Pons (tissue), 1 donor: ENCODE measurements around the gene NRXN3.

Experiments used
- DNase-seq: peaks from one replicate; pipeline ENCODE4 v3.0.0-alpha.2; 2016; ENCODE audit warnings: low spot score

NRXN3 gene

DNA sequence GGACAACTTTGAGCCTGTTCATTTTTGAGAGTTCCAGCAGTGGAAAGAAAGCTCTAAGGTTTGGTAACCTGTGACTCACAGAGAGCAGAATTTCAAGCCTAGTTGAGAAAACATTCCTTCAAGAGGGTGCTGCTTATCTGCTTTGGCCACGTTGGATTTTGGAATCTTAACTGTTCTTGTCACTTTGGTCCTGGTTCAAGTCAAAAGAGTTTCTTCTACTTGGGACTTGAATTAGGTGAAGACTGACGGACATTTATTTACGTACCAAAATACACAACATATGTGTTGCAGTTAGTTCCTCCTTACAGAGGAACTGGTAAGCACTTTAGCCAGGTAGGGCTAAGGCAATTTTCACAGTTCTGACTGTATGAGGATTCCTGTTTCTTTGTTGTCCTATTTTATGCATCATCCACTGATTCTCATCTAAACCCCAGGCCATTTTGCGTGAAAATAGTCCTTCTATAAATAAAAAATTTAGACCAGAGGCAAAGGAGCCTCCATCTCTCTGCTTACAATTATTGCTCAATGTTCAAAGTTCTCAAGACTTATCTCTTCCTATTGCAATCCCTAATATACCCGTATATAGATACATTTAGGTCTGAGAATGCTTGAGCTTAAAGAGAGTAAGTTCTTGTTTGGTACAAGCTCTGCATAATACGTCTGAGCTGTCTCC is 1460.3 kb downstream of the NRXN3 start:
- no peak for DNase-seq

- DNase-seq: no peak
These were observed 1461.1 kb downstream of the NRXN3 start for GRCh38 chr14:79631276-79631675.

- peak; percentile 35 for DNase-seq
These were observed 1468.6 kb downstream of the NRXN3 start for GRCh38 chr14:79638672-79639266.

DNA sequence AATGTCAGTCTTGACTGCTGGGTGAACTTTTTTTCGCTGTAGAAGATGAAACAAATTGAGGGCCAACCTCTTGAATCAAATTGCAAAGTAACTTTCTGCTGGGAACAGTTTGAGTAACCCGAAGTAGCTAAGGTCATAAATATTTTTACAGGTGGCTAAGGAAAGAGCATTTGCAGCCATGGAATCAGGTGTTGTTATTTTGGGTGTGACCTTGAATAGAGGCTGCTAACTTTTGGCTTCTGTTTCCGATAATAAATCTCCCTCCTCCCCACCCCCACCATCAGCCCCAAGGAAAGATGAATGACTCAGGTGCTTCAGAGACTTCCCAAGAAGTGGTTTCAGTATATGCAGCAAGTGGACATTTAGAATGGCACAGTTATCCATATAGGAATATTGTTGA is 1469.4 kb downstream of the NRXN3 start:
- DNase-seq: no peak

DNA sequence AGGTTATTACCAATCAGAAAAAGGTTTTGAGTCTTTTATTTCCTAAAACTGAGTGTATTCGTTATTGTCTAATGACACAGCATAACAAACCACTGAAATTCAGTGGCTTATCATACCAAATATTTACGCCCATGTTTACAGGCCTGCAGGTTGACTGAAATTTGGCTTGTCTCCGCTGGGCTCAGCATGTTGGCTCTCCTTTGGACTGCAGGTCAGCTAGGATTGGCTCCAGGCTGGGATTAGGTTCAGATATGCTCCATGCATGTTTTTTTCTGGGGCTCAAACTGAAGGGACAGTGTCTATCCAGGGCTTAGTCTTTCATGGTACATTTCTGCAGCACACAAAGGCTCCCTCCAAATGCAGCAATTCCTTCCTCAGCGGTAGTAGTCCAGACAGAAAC is 1471.2 kb downstream of the NRXN3 start:
- DNase-seq: no peak

DNA sequence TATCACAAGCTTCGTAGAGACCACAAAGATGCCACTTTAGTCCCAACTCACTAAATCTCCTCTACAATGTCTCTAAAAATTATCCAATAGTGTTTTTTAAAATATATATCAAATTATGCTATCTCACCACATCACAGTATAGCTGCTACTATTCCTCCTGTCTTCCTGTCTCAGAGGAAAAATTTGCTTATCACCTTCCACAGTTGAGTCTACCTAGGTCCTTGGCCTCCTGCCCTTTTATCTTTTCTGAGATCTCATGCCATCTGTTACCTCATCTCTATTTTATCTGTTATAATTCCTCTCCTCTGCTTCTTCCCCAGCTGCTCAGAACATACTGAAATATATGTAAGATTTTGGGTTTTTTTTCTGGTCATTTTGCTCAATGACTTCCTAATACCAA is 1473.0 kb downstream of the NRXN3 start:
- DNase-seq: no peak

DNA sequence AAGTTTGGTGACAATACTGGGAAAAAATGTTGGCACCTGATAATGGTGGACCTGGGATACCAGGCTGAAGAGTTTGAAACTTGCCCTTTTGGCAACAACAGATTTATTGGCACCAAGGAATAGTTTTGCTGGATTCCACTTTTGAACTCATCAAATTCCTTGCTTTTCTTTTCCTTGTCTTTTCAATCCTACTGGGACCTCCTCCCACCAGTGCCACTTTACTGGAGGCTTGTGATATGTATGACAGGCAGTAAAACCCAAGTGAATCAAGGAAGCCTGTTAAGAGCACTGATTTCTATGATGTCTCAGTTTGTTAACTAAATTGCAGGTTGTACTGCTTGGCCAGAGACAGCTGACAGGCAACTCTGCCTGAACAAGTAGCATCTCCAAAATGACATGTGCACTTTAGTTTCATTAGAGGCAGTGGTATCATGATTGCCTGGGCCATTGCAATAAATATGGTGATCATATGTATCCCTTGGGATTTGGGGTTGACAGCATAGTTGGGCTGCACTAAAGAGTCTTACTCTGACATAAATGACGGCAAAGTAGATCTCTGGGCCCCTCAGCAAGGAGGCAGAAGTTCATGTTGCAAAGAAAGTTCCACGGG is 1475.7 kb downstream of the NRXN3 start:
- DNase-seq: no peak

DNA sequence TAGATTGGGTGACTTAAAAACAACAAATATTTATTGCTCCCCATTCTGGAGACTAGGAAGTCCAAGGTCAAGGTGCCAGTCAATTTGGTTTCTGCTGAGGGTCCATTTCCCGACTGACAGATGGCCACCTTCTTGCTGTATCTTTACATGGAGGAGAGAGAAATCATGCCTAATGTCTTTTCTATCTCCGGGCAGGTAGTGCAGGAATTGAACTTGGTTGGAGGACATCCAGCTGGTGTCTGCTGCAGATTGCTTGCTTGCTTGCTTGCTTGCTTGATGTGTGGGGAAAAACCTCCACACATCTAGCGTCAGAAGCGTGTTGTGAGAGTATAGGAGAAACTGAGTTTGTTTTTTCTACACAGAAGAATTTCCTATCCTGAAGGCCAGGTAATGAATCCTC is 1479.7 kb downstream of the NRXN3 start:
- DNase-seq: no peak

GRCh38 chr14:79652513-79653307 is 1482.5 kb downstream of the NRXN3 start:
- no peak for DNase-seq

DNA sequence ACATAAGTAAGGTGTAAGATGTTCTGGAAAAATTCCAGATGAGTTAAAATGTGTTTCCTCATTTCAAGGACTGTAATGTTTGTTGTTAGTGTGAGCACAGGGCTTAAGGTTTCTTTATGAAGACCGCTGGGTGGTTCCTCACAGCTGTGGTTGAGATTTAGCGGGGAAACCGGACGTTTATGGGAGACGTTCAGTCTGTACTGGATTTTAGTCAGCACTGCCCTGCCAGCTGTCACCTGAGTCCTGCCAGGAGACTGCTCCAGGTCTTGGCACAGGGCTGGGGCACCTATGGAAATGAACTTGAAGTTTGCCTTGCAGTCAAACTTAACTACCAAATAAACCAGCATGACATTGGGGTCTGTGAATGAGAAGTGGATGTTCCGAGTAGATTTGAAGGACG is 1485.9 kb downstream of the NRXN3 start:
- no peak for DNase-seq

DNA sequence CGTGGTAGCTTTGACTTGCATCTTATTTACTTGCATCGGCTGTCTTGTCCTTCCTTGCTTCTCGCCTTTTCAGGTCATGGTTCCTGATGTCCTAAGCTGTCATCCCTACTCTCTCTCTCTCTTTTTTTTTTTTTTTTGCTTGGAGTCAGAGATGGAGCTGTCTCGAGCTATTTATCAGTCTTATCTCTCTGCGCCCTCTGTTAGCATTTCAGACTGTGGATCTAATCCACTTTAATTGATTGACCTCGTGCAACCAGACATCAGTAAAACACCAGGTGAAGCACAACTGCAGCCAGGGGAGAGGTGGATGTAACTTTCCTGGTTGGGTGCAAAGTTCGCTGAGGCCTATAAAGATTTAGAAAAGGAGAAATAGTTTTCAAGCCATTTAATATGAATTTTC is 1486.3 kb downstream of the NRXN3 start:
- DNase-seq: no peak

GRCh38 chr14:79658221-79658620 is 1488.0 kb downstream of the NRXN3 start:
- peak; percentile 38 for DNase-seq

DNA sequence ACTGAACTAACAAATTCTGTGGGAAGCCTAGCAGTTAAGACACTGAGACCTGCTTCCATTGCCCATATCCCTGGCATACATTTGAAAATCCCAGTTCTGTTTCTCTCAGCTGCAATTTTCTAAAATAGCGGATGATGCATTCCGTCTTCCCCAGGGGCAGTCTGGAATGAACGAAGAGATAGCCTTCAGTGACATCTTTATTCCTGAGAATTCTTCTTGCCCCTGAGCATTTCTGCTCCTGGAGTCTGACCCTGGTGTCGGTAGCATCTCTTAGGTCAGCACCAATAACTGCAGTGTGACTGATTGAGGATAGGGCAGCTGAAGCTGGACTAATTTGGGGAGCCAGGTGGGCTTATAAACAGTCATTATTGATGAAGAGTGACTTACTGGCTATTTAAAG is 1488.6 kb downstream of the NRXN3 start:
- DNase-seq: no peak

DNA sequence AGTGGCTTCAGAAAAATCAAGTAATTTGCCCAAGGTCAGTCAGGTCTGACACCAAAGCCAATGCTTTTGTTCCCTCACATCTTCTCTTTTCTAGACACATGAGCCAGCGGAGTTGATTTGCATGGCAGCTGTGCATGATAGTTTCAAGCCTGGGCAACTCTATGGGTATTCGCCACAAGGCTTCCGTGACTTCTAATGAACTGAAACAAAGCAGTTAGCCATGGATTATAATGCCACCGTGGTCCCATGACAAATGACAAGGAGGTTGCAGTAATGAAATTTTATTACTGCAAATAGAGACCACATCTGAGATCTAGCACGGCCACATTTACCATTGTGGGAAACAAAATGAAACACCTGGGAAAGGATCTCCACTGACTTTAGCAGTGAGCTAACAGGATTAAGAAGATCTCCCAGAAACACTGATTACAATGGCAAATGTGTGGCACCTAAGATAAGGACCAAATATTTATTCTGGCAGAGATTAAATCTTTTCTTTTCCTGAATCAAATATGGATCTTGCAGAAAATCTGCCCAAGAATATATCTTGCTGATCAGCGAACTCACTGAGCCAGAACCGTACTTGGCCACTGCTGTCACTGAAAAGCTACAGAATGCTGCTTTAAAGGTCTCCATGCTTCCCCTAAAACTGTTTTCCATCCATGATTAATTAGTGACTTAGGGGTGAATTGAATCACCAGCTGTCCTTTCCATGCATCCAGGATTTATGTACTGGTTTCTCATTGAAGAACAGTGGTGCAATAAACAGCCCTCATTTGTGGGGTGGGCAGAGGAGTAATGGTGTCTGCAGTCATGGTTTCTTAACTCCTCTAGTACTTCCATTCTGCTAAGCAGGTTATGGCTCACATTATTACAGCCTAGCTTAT is 1490.1 kb downstream of the NRXN3 start:
- DNase-seq: no peak

GRCh38 chr14:79661752-79662151 is 1491.6 kb downstream of the NRXN3 start:
- DNase-seq: no peak

DNA sequence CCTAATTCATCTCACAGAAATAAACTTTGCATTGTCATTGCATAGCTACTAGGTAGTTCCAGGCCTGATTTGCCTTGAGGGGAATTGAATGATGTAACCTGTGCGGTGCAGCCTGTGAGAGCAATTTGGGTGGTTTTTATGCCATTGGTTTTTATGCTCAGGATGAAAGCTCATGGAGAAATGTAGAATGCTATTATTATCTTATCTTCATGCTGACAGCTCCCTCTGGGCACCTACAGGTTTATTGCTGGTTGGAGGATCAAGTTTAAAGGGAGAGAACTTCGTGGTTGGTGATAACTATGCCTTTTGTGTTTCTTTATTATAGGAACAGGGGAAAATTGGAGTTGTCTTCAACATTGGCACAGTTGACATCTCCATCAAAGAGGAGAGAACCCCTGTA is 1493.3 kb downstream of the NRXN3 start:
- DNase-seq: no peak

DNA sequence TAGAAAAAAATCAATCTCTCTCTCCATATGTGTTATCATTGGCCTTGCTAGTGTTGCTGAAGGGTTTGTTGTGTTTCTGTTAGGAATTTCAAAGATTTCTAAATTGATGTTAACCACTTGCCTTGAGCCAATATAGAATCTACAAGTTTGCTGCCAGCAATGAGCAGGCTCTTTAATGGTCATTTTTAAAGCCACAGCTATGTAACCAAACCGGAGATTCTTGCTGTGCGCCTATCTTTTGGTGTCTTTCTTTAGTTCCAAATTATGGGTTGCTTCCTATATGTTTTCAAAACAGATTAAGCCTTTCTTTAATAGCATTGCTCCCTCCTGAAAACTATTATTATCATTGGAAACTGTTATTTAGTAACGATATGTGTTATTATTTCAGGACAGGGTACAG is 1495.4 kb downstream of the NRXN3 start:
- no peak for DNase-seq

DNA sequence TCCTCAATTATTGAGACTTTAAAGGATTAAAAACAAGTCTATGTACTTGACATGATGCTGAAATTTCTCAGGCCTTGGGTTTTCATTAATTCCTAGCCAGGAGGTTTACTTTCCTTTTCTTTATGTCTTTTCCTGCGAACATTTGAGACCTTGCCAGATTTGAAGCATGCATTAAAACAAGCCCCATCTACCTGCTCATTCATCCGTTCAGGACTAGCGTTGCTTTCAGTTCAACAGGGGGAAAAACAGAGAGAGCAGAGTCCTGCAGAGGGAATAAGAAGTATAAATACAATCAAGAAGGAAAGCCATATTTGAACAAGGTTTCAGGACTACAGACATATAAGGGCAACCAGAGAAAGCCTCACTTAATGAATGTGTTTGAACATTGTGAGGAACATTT is 1498.8 kb downstream of the NRXN3 start:
- DNase-seq: no peak

- DNase-seq: no peak
These were observed 1500.6 kb downstream of the NRXN3 start for GRCh38 chr14:79670811-79671210.

- DNase-seq: no peak
These were observed 1509.9 kb downstream of the NRXN3 start for GRCh38 chr14:79680087-79680486.

- no peak for DNase-seq
These were observed 1516.0 kb downstream of the NRXN3 start for GRCh38 chr14:79686196-79686595.

GRCh38 chr14:79690960-79691359 is 1520.8 kb downstream of the NRXN3 start:
- DNase-seq: no peak
